Neural cell (in vitro differentiated cells): ENCODE results near the gene SRCIN1. TPM values are rescaled to one million over a fixed set of nuclear protein-coding genes. Genes with fewer than 3 reads are reported as not detected.
A peak's percentile ranks its signal among the peaks of the same experiment; 100 is the strongest.

Experiments used
- H2AFZ ChIP-seq: fragments of 200-600, 300-800 bp; sonication (generic), shearing (Covaris generic); 2 replicates; pipeline ENCODE4 v1.6.0; 2014; ENCODE audit warnings: low read depth, mild to moderate bottlenecking, antibody characterized with exemption, low read length, moderate library complexity
- H3F3A ChIP-seq: fragments of 200-600 bp; shearing (Covaris generic); 2 replicates; pipeline ENCODE4 v1.6.1; 2016; ENCODE audit warnings: mild to moderate bottlenecking, moderate library complexity, mixed read lengths, antibody characterized with exemption, low read length; ENCODE audit not compliant: insufficient read depth, poor library complexity, severe bottlenecking
- H3K27ac ChIP-seq: fragments of 200-600, 300-800 bp; sonication (generic), shearing (Covaris generic); 2 replicates; pipeline ENCODE4 v1.5.1; 2014; ENCODE audit warnings: mild to moderate bottlenecking, low read length, moderate library complexity
- H3K27me3 ChIP-seq: fragments of 300-800, 200-600 bp; sonication (generic), shearing (Covaris generic); 2 replicates; pipeline ENCODE4 v1.6.0; 2014; ENCODE audit warnings: mild to moderate bottlenecking, low read depth, low read length, moderate library complexity; ENCODE audit not compliant: insufficient read depth
- H3K36me3 ChIP-seq: fragments of 300-800, 200-600 bp; sonication (generic), shearing (Covaris generic); 2 replicates; pipeline ENCODE4 v1.5.1; 2014; ENCODE audit warnings: mild to moderate bottlenecking, antibody characterized with exemption, low read length, moderate library complexity; ENCODE audit not compliant: insufficient read depth
- H3K4me2 ChIP-seq: fragments of 300-800, 200-600 bp; sonication (generic), shearing (Covaris generic); 2 replicates; pipeline ENCODE4 v1.6.0; 2014; ENCODE audit warnings: mild to moderate bottlenecking, low read length
- H3K4me3 ChIP-seq: fragments of 300-800, 200-600 bp; sonication (generic), shearing (Covaris generic); 2 replicates; pipeline ENCODE4 v1.5.1; 2014; ENCODE audit warnings: mild to moderate bottlenecking, low read length, moderate library complexity
- H3K79me2 ChIP-seq: fragments of 200-600 bp; shearing (Covaris generic); replicated peaks from 2 replicates; pipeline ENCODE4 v1.6.0; 2014; ENCODE audit warnings: mild to moderate bottlenecking, low read length, moderate library complexity; ENCODE audit not compliant: insufficient read depth
- H3K9ac ChIP-seq: fragments of 300-800, 200-600 bp; sonication (generic), shearing (Covaris generic); 2 replicates; pipeline ENCODE4 v1.6.1; 2016; ENCODE audit warnings: mild to moderate bottlenecking, low read length, mixed read lengths
- H3K9me2 ChIP-seq: fragments of 200-600 bp; shearing (Covaris generic); 2 replicates; pipeline ENCODE4 v1.6.1; 2016; ENCODE audit warnings: mild to moderate bottlenecking, low read length, mixed read lengths; ENCODE audit not compliant: insufficient read depth
- H3K9me3 ChIP-seq: fragments of 200-600, 300-800 bp; sonication (generic), shearing (Covaris generic); 2 replicates; pipeline ENCODE4 v1.6.1; 2016; ENCODE audit warnings: mild to moderate bottlenecking, mixed run types, low read length, moderate library complexity, mixed read lengths
- H4K20me1 ChIP-seq: fragments of 200-600 bp; shearing (Covaris generic); 2 replicates; pipeline ENCODE4 v1.6.1; 2016; ENCODE audit warnings: mild to moderate bottlenecking, mixed run types; ENCODE audit not compliant: insufficient read depth
- CTCF ChIP-seq: fragments of 450-650 bp; IDR thresholded peaks from 2 replicates; pipeline ENCODE4 v1.5.1; 2014; ENCODE audit warnings: antibody characterized with exemption, mild to moderate bottlenecking, moderate library complexity; ENCODE audit not compliant: poor library complexity, severe bottlenecking
- EP300 ChIP-seq: fragments of 450-650 bp; conservative IDR thresholded peaks from 2 replicates; pipeline ENCODE4 v1.6.1; 2014; ENCODE audit warnings: antibody characterized with exemption, mild to moderate bottlenecking, moderate library complexity; ENCODE audit not compliant: poor library complexity, severe bottlenecking
- EZH2 ChIP-seq: fragments of 200-600, 300-800 bp; shearing (Covaris generic), sonication (generic); IDR thresholded peaks from 2 replicates; pipeline ENCODE4 v1.6.1; 2014; ENCODE audit warnings: antibody characterized with exemption, low read length, borderline replicate concordance, mild to moderate bottlenecking; ENCODE audit not compliant: insufficient read depth, poor library complexity, severe bottlenecking
- MXI1 ChIP-seq: fragments of 450-650 bp; conservative IDR thresholded peaks from 2 replicates; pipeline ENCODE4 v1.6.1; 2014; ENCODE audit warnings: antibody characterized with exemption, mild to moderate bottlenecking; ENCODE audit not compliant: poor library complexity, severe bottlenecking
- POLR2AphosphoS5 ChIP-seq: IDR thresholded peaks from 2 replicates; pipeline ENCODE4 v1.6.1; 2012
- RAD21 ChIP-seq: fragments of 450-650 bp; conservative IDR thresholded peaks from 2 replicates; pipeline ENCODE4 v1.6.1; 2014; ENCODE audit warnings: antibody characterized with exemption, mild to moderate bottlenecking, moderate library complexity
- SMC3 ChIP-seq: fragments of 450-650 bp; conservative IDR thresholded peaks from 2 replicates; pipeline ENCODE4 v1.6.1; 2014; ENCODE audit warnings: antibody characterized with exemption, mild to moderate bottlenecking, moderate library complexity; ENCODE audit not compliant: poor library complexity
- TAF1 ChIP-seq: IDR thresholded peaks from 2 replicates; pipeline ENCODE4 v1.6.1; 2012; ENCODE audit warnings: low read depth
- polyA minus RNA-seq: library from RNA; depleted of rRNA, polyadenylated mRNA; stranded (reverse); fragments of >200 nt; gene quantifications from 2 replicates; pipeline ENCODE4 v1.2.3, GENCODE V29; 2014
- polyA plus RNA-seq: library from polyadenylated mRNA; depleted of rRNA; stranded (reverse); fragments of >200 nt; gene quantifications from 2 replicates; pipeline ENCODE4 v1.2.3, GENCODE V29; 2014
- TF ChIP-seq, protein P1 (sequence below): IDR thresholded peaks from 2 replicates; pipeline ENCODE4 v1.6.1; 2012; ENCODE audit warnings: borderline replicate concordance

SRCIN1 gene, protein sequence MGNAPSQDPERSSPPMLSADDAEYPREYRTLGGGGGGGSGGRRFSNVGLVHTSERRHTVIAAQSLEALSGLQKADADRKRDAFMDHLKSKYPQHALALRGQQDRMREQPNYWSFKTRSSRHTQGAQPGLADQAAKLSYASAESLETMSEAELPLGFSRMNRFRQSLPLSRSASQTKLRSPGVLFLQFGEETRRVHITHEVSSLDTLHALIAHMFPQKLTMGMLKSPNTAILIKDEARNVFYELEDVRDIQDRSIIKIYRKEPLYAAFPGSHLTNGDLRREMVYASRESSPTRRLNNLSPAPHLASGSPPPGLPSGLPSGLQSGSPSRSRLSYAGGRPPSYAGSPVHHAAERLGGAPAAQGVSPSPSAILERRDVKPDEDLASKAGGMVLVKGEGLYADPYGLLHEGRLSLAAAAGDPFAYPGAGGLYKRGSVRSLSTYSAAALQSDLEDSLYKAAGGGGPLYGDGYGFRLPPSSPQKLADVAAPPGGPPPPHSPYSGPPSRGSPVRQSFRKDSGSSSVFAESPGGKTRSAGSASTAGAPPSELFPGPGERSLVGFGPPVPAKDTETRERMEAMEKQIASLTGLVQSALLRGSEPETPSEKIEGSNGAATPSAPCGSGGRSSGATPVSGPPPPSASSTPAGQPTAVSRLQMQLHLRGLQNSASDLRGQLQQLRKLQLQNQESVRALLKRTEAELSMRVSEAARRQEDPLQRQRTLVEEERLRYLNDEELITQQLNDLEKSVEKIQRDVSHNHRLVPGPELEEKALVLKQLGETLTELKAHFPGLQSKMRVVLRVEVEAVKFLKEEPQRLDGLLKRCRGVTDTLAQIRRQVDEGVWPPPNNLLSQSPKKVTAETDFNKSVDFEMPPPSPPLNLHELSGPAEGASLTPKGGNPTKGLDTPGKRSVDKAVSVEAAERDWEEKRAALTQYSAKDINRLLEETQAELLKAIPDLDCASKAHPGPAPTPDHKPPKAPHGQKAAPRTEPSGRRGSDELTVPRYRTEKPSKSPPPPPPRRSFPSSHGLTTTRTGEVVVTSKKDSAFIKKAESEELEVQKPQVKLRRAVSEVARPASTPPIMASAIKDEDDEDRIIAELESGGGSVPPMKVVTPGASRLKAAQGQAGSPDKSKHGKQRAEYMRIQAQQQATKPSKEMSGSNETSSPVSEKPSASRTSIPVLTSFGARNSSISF
- polyA plus RNA-seq (18.0 and 22.8 TPM in 2 replicates), polyA minus RNA-seq (52.8 and 59.2 TPM in 2 replicates)

DNA sequence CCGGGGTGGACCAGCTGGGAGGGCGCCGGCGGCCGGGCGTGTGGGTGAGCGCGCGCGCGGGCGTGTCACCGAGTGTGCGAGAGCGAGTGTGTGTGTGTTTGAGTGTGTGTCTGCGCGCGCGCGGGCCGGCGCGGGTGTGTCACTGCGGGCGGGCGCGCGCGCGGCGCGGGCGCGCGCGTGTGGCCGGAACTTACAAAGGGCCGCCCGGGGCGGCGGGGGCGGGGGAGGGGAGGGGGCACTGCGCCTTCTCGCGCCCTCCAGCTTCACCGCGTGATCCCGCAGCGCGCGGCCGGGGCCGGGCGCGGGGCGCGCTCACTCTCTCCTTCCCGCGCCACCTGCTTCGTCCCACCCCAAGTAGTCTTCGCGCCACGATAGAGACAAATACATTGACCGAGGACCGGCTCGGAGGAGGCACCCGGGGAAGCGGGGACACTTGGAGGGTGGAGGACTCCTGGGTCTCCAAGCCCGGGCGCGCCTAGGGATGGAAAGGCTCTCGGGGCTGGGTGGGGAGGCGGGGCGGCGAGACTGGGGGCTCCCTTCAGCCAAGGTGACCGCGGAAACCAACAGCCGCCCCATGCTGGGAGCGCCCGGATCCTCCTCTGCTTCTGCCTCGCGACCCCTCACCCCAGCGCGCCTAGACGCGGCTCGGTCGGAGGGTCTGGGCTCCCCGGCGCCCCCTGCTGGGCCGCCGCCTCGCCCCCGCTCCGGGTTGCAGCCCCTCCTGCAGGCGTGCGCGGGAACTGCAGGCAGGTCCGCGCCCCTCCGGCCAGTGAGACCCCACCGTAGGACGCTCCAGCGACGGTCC lies at the start of gene SRCIN1:
SRCIN1 (minus strand) TSS at position 112 of the 805 bp plus-strand sequence. CDS start 247 bp downstream, outside the sequence.
- peak within 1 kb of the TSS; percentile 87 for H3K9ac ChIP-seq
- H3F3A ChIP-seq, result peaks cover 4% of the 10 kb centered on the region
- H3K36me3 ChIP-seq, result no peaks in the 10 kb centered on the region
- no peaks in the 10 kb centered on the region for H4K20me1 ChIP-seq
- no peaks in the 10 kb centered on the region for H3K9me3 ChIP-seq
- no peaks in the 10 kb centered on the region for H3K9me2 ChIP-seq
- no peaks in the 10 kb centered on the region for H3K27me3 ChIP-seq
- H2AFZ ChIP-seq, result peak within 1 kb of the TSS; percentile 56
- TF ChIP-seq, protein P1, sequence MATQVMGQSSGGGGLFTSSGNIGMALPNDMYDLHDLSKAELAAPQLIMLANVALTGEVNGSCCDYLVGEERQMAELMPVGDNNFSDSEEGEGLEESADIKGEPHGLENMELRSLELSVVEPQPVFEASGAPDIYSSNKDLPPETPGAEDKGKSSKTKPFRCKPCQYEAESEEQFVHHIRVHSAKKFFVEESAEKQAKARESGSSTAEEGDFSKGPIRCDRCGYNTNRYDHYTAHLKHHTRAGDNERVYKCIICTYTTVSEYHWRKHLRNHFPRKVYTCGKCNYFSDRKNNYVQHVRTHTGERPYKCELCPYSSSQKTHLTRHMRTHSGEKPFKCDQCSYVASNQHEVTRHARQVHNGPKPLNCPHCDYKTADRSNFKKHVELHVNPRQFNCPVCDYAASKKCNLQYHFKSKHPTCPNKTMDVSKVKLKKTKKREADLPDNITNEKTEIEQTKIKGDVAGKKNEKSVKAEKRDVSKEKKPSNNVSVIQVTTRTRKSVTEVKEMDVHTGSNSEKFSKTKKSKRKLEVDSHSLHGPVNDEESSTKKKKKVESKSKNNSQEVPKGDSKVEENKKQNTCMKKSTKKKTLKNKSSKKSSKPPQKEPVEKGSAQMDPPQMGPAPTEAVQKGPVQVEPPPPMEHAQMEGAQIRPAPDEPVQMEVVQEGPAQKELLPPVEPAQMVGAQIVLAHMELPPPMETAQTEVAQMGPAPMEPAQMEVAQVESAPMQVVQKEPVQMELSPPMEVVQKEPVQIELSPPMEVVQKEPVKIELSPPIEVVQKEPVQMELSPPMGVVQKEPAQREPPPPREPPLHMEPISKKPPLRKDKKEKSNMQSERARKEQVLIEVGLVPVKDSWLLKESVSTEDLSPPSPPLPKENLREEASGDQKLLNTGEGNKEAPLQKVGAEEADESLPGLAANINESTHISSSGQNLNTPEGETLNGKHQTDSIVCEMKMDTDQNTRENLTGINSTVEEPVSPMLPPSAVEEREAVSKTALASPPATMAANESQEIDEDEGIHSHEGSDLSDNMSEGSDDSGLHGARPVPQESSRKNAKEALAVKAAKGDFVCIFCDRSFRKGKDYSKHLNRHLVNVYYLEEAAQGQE, result peak; percentile 73
- peak; percentile 57 for TF ChIP-seq MXI1
- TF ChIP-seq SMC3, result peak; percentile 77
- TF ChIP-seq POLR2AphosphoS5, result peak; percentile 83
- TF ChIP-seq CTCF, result peak; percentile 97
- TF ChIP-seq EP300, result no peak
- TF ChIP-seq EZH2, result no peak
- peak; percentile 64 for TF ChIP-seq RAD21
- peak; percentile 40 for TF ChIP-seq TAF1
- H3K4me2 ChIP-seq, result peak within 1 kb of the TSS; percentile 62
- H3K27ac ChIP-seq, result peak within 1 kb of the TSS; percentile 91
- H3K79me2 ChIP-seq, result peaks cover 49% of the 10 kb centered on the region
- peak within 1 kb of the TSS; percentile 81 for H3K4me3 ChIP-seq
